ENCODE measurements around the gene DGLUCY. TPM values are rescaled to one million over a fixed set of nuclear protein-coding genes. Genes with fewer than 3 reads are reported as not detected.
"Not testable (repeated sequence)": the region's sequence is repeated elsewhere in the genome, so short reads cannot be mapped to it uniquely, and the experiment has no call there.

DGLUCY gene
- total and polyA plus RNA-seq, 2 donors (not counting 1 experiment from before 2014, with no cell fraction given): 91.5 to 103 TPM

DNA sequence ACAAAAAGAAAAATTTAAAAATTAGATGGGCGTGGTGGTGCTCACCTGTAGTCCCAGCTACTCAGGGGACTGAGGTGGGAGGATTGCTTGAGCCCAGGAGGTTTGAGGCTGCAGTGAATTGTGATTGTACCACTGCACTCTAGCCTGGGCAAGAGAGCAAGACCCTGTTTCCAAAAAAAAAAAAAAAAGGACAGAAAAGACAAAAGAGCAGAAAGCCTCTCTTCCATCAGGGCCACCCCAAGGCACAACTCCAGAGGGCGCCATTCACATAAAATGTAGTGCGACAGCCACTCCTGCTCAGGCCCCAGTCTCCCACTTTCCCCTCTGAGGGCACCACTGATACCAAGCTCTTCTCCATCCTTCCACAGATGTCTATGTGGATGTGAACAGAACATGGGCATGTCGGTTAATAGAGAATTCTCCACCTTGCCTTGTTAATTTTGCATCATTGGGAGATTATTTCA lies 41.8 kb downstream of the DGLUCY start:
- Histone ChIP-seq H3K4me3 (ENCODE audit: control extremely low read depth in 1 of 5, extremely low read depth in 1 of 5, insufficient read depth in 1 of 5, low read depth in 2 of 5, low read length in 4 of 5) (no peak overlapping the region), H2AFZ (ENCODE audit: insufficient read depth, low read depth, low read length, poor library complexity, severe bottlenecking) (no peak overlapping the region), H3K9me3 (ENCODE audit: control extremely low read depth in 1 of 3, control insufficient read depth in 2 of 3, insufficient read depth in 1 of 3, low read length in 2 of 3) (no peaks in the 10 kb centered on the region), H3K4me1 (ENCODE audit: control insufficient read depth in 2 of 2, insufficient read depth in 2 of 2, low read length in 2 of 2) (peaks cover 0 to 3% of the 10 kb centered on the region in 2 donors), H4K20me1 (ENCODE audit: control insufficient read depth, insufficient read depth, low read length, poor library complexity, severe bottlenecking) (peaks cover 11% of the 10 kb centered on the region), H3K79me2 (ENCODE audit: control insufficient read depth, insufficient read depth, low read length) (peaks cover 57% of the 10 kb centered on the region), H3K4me2 (replicated peaks; ENCODE audit: low read depth, low read length, poor library complexity, severe bottlenecking) (no peak overlapping the region), H3K27me3 (replicated peaks in 1 of 4; ENCODE audit: control extremely low read depth in 1 of 4, control insufficient read depth in 3 of 4, insufficient read depth in 4 of 4, low read length in 3 of 4) (no peaks in the 10 kb centered on the region), H3K27ac (ENCODE audit: low read length in 2 of 2) (no peak overlapping the region), H3K36me3 (replicated peaks in 1 of 2; ENCODE audit: control extremely low read depth in 1 of 2, control insufficient read depth in 1 of 2, extremely low read depth in 1 of 2, insufficient read depth in 2 of 2, low read length in 1 of 2) (peaks cover 2 to 33% of the 10 kb centered on the region in 2 experiments), H3K9ac (ENCODE audit: low read length) (no peak overlapping the region)
- Mint-ChIP-seq H3K4me3 (no peak overlapping the region), H3K27me3 (no peaks in the 10 kb centered on the region), H3K27ac (no peak overlapping the region), H3K9me3 (ENCODE audit: insufficient read depth) (no peaks in the 10 kb centered on the region), H3K4me1 (peaks cover 5% of the 10 kb centered on the region)
- TF ChIP-seq EZH2 (IDR thresholded peaks at IDR 0.05; ENCODE audit: borderline replicate concordance, insufficient read depth, low read depth, low read length, poor library complexity, severe bottlenecking): no peak
- TF ChIP-seq, protein P1, sequence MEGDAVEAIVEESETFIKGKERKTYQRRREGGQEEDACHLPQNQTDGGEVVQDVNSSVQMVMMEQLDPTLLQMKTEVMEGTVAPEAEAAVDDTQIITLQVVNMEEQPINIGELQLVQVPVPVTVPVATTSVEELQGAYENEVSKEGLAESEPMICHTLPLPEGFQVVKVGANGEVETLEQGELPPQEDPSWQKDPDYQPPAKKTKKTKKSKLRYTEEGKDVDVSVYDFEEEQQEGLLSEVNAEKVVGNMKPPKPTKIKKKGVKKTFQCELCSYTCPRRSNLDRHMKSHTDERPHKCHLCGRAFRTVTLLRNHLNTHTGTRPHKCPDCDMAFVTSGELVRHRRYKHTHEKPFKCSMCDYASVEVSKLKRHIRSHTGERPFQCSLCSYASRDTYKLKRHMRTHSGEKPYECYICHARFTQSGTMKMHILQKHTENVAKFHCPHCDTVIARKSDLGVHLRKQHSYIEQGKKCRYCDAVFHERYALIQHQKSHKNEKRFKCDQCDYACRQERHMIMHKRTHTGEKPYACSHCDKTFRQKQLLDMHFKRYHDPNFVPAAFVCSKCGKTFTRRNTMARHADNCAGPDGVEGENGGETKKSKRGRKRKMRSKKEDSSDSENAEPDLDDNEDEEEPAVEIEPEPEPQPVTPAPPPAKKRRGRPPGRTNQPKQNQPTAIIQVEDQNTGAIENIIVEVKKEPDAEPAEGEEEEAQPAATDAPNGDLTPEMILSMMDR (IDR thresholded peaks at IDR 0.05): no peak
- DNase-seq (no peak), ATAC-seq (ENCODE audit: low read depth) (no peak)
- WGBS (ENCODE audit: insufficient coverage): 100% methylated on average over 1 of the region's 4 CpGs
- CTCF ChIA-PET: no interaction called here
- intact Hi-C loops (cut with micrococcal nuclease): no loop called here
- POLR2A ChIA-PET: interaction anchor here (0.7 kb wide), 1 partner anchor 9 kb away, joined by 7 read pairs; no protein-coding TSS in a partner anchor

DNA sequence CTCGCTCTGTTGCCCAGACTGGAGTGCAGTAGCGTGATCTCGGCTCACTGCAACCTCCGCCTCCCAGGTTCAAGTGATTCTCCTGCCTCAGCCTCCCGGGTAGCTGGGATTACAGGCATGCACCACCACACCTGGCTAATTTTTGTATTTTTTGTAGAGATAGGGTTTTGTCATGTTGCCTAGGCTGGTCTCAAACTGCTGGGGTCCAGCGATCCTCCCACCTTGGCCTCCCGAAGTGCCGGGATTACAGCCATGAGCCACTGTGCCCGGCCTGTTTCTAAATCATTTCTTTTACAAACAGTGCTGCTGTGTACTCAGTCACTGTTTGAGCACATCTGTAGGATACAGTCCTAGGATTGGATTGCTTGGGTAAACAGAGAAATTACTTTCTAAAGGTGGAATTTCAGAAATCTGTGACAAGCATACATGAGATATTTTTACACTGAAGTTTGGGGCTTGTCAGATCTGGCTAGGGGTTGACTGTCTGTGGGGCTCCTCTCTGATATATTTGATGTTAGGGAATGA lies 42.3 kb downstream of the DGLUCY start:
- H3K4me2 ChIP-seq (replicated peaks; ENCODE audit: low read depth, low read length, poor library complexity, severe bottlenecking); H3K9me3 Mint-ChIP-seq (ENCODE audit: insufficient read depth); H2AFZ ChIP-seq (ENCODE audit: insufficient read depth, low read depth, low read length, poor library complexity, severe bottlenecking); ATAC-seq (ENCODE audit: low read depth); intact Hi-C loops (cut with micrococcal nuclease); H3K9me3 ChIP-seq (ENCODE audit: control extremely low read depth in 1 of 3, control insufficient read depth in 2 of 3, insufficient read depth in 1 of 3, low read length in 2 of 3); H3K4me1 Mint-ChIP-seq; H3K4me3 ChIP-seq (ENCODE audit: control extremely low read depth in 1 of 5, extremely low read depth in 1 of 5, insufficient read depth in 1 of 5, low read depth in 2 of 5, low read length in 4 of 5); H3K27me3 ChIP-seq (replicated peaks in 1 of 4; ENCODE audit: control extremely low read depth in 1 of 4, control insufficient read depth in 3 of 4, insufficient read depth in 4 of 4, low read length in 3 of 4); H3K4me3 Mint-ChIP-seq; H3K9ac ChIP-seq (ENCODE audit: low read length); CTCF ChIA-PET; H3K27ac Mint-ChIP-seq; H3K27ac ChIP-seq (ENCODE audit: low read length in 2 of 2); H3K4me1 ChIP-seq (ENCODE audit: control insufficient read depth in 2 of 2, insufficient read depth in 2 of 2, low read length in 2 of 2); DNase-seq; H3K27me3 Mint-ChIP-seq: not testable (repeated sequence)
- POLR2A ChIA-PET: interaction anchor here (0.7 kb wide), 1 partner anchor 9 kb away, joined by 7 read pairs; no protein-coding TSS in a partner anchor
- peaks cover 2 to 38% of the 10 kb centered on the region in 2 experiments for H3K36me3 ChIP-seq (replicated peaks in 1 of 2; ENCODE audit: control extremely low read depth in 1 of 2, control insufficient read depth in 1 of 2, extremely low read depth in 1 of 2, insufficient read depth in 2 of 2, low read length in 1 of 2)
- H3K79me2 ChIP-seq (ENCODE audit: control insufficient read depth, insufficient read depth, low read length): peaks cover 54% of the 10 kb centered on the region
- peaks cover 11% of the 10 kb centered on the region for H4K20me1 ChIP-seq (ENCODE audit: control insufficient read depth, insufficient read depth, low read length, poor library complexity, severe bottlenecking)
- 100% methylated on average over 4 of the region's 9 CpGs for WGBS (ENCODE audit: insufficient coverage)

DNA sequence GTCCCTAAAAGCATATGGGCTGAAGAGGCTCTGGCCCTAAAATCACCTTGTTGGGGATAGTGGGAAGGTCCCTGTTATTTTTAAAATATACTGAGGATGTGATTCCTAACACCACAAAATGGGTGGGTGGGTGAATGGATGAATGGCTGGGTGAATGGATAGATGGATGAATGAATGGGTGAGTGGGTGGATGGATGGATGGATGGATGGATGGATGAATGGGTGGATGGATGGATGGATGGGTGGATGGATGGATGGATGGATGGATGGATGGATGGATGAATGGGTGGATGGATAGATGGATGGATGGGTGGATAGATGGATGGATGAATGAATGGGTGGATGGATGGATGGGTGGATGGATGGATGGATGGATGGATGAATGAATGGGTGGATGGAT lies 43.0 kb downstream of the DGLUCY start:
- H3K9me3 ChIP-seq (ENCODE audit: control extremely low read depth in 1 of 3, control insufficient read depth in 2 of 3, insufficient read depth in 1 of 3, low read length in 2 of 3); H3K27me3 Mint-ChIP-seq; H3K9ac ChIP-seq (ENCODE audit: low read length); POLR2A ChIA-PET; CTCF ChIA-PET; H3K27ac ChIP-seq (ENCODE audit: low read length in 2 of 2); H3K27ac Mint-ChIP-seq; H3K27me3 ChIP-seq (replicated peaks in 1 of 4; ENCODE audit: control extremely low read depth in 1 of 4, control insufficient read depth in 3 of 4, insufficient read depth in 4 of 4, low read length in 3 of 4); H3K4me1 ChIP-seq (ENCODE audit: control insufficient read depth in 2 of 2, insufficient read depth in 2 of 2, low read length in 2 of 2); intact Hi-C loops (cut with micrococcal nuclease); H3K4me1 Mint-ChIP-seq; H2AFZ ChIP-seq (ENCODE audit: insufficient read depth, low read depth, low read length, poor library complexity, severe bottlenecking); H3K4me3 Mint-ChIP-seq; H3K4me3 ChIP-seq (ENCODE audit: control extremely low read depth in 1 of 5, extremely low read depth in 1 of 5, insufficient read depth in 1 of 5, low read depth in 2 of 5, low read length in 4 of 5); ATAC-seq (ENCODE audit: low read depth); H3K4me2 ChIP-seq (replicated peaks; ENCODE audit: low read depth, low read length, poor library complexity, severe bottlenecking); DNase-seq; H3K9me3 Mint-ChIP-seq (ENCODE audit: insufficient read depth): not testable (repeated sequence)
- Histone ChIP-seq H3K79me2 (ENCODE audit: control insufficient read depth, insufficient read depth, low read length) (peaks cover 53% of the 10 kb centered on the region), H3K36me3 (replicated peaks in 1 of 2; ENCODE audit: control extremely low read depth in 1 of 2, control insufficient read depth in 1 of 2, extremely low read depth in 1 of 2, insufficient read depth in 2 of 2, low read length in 1 of 2) (peaks cover 2 to 44% of the 10 kb centered on the region in 2 experiments), H4K20me1 (ENCODE audit: control insufficient read depth, insufficient read depth, low read length, poor library complexity, severe bottlenecking) (peaks cover 11% of the 10 kb centered on the region)
